Stimulated activated CD8-positive, alpha-beta memory T cell treated with anti-CD3 and anti-CD28 coated beads, Interleukin-4, amount 100 ng/mL, for 1 hour (primary cell): ENCODE results near the gene TMEM140.
"Not testable (repeated sequence)": the region's sequence is repeated elsewhere in the genome, so short reads cannot be mapped to it uniquely, and the experiment has no call there.

Experiments
- DNase-seq, 2 donors: peaks; one replicate each; pipeline ENCODE4 v3.0.0-alpha.2; 2020; ENCODE audit warnings: low read depth in 2 of 2, low spot score in 1 of 2

The TMEM140 gene

GRCh38 chr7:135211946-135212685 is 64.2 kb downstream of the TMEM140 start:
- not testable (repeated sequence) for DNase-seq

DNA sequence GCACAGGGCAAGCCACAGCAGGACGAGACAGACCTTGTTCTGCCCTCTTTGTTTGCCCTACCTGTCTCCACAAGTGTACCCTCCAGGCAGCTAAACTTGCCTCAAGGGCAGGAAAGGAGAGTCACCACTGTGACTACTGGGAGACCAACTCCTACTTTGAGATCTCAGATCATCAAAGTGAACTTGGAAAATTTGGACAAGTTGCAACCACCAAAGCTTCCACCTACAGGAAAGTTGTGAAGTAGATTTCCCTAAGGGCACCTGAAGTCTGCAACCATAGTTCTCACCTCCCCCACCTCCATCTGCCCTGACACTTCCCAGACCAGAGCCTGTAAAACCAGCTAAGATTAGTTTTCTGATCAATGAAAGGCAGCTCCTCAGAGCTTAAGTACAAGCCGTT is 66.0 kb downstream of the TMEM140 start:
- no peak for DNase-seq

DNA sequence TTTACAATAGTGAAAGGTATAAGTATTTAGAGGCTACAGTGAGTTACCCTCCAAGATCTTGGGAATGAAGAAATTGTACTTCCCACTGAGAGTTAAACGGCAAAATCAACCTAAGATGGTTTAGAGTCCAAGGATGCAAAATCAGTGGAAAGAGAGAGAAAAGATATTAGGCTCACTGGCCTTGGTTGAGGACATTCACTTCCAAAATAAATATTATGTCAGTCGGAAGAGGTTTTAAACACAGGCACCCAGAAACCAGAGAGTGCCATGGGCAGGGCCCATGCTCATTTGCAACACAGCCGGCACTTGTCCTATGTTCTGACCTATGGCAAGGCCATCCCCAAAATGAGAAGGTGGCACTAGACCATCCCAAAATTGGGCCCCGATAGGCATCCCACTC is 67.3 kb downstream of the TMEM140 start:
- no peak for DNase-seq

DNA sequence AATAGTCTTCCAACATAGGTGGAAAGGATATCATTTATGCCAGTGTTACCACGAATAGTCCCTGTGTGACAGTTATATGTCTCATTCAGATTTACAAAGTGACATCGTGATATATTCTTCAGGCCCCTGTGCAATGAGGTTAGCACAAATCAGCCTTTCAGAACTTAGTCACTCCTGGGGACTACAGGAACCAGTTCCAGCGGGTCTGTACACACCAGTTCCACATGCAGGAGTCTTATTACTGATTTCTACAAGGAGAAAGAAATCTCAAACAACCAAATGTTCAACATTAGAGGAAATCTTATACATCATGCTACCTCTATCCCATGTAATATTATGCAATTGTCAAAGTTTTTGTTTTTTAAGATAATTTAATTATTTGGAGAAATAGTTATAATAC is 67.8 kb downstream of the TMEM140 start:
- no peak for DNase-seq
